H1 (cell line): ENCODE data around the gene RRAS2. TPM values are rescaled to one million over a fixed set of nuclear protein-coding genes. Genes with fewer than 3 reads are reported as not detected.

Experiments used
- CTCF ChIA-PET: fragments of 300-600 bp; sonication (Branson Sonifier 250); formaldehyde crosslinking; loops from one replicate; lab custom pipeline; 2021; ENCODE audit not compliant: partially characterized antibody; lab: Charles Lee
- POLR2A ChIA-PET: fragments of 300-600 bp; sonication (Branson Sonifier 250); formaldehyde crosslinking; loops from one replicate; lab custom pipeline; 2021; ENCODE audit warnings: inconsistent platforms; ENCODE audit not compliant: partially characterized antibody; lab: Charles Lee
- DNase-seq, 2 experiments: peaks; one replicate each; pipeline versions ENCODE4 v3.0.0 to v3.0.0-alpha.2; 2010 to 2022; ENCODE audit warnings: low spot score in 2 of 2, low read depth in 1 of 2, mixed read lengths in 1 of 2
- FAIRE-seq: peaks from 2 replicates; lab custom pipeline; 2011; peaks lifted over from hg19 to GRCh38; lab: Jason Lieb, UNC
- H2AFZ ChIP-seq: 2 replicates; pipeline ENCODE4 v1.8.1; 2012; ENCODE audit warnings: low read length, inconsistent platforms
- H2AK5ac ChIP-seq: 2 replicates; pipeline ENCODE4 v1.6.1; 2013; ENCODE audit warnings: low read depth, low read length
- H2BK120ac ChIP-seq: replicated peaks from 2 replicates; pipeline ENCODE3; 2013; ENCODE audit warnings: low read depth, low read length, inconsistent platforms
- H2BK12ac ChIP-seq: 2 replicates; pipeline ENCODE4 v1.6.1; 2013; ENCODE audit warnings: low read depth, low read length
- H2BK15ac ChIP-seq: 2 replicates; pipeline ENCODE4 v1.6.1; 2013; ENCODE audit warnings: low read length
- H2BK20ac ChIP-seq: 2 replicates; pipeline ENCODE4 v1.6.1; 2013; ENCODE audit warnings: low read length
- H2BK5ac ChIP-seq: 2 replicates; pipeline ENCODE4 v1.6.1; 2013; ENCODE audit warnings: low read depth, low read length
- H3K14ac ChIP-seq: 2 replicates; pipeline ENCODE4 v1.6.1; 2013; ENCODE audit warnings: inconsistent platforms; ENCODE audit not compliant: insufficient read length
- H3K18ac ChIP-seq: 2 replicates; pipeline ENCODE4 v1.6.1; 2013; ENCODE audit warnings: low read length; ENCODE audit errors: extremely low read depth
- H3K23ac ChIP-seq: 2 replicates; pipeline ENCODE4 v1.6.1; 2013; ENCODE audit warnings: inconsistent platforms; ENCODE audit not compliant: insufficient read length
- H3K23me2 ChIP-seq: 2 replicates; pipeline ENCODE4 v1.6.1; 2013; ENCODE audit warnings: low read depth, low read length
- H3K27ac ChIP-seq: 2 replicates; pipeline ENCODE4 v1.6.1; 2011; ENCODE audit warnings: low read depth, low read length, inconsistent platforms
- H3K27me3 ChIP-seq, 4 experiments: replicated peaks in 1 of 4; 1 replicate in 1 of 4; 2 replicates in 3 of 4; pipeline versions ENCODE4 v1.6.1 to v1.8.1; 2011 to 2013; ENCODE audit warnings: low read length in 3 of 4, mild to moderate bottlenecking in 3 of 4, inconsistent platforms in 2 of 4, mixed read lengths in 2 of 4, moderate library complexity in 1 of 4; ENCODE audit not compliant: control insufficient read depth in 3 of 4, insufficient read depth in 3 of 4; ENCODE audit errors: extremely low read depth in 1 of 4
- H3K36me3 ChIP-seq, 4 experiments: 2 replicates each; pipeline versions ENCODE4 v1.6.1 to v1.8.1; 2011 to 2013; ENCODE audit warnings: mild to moderate bottlenecking in 4 of 4, low read length in 3 of 4, moderate library complexity in 2 of 4, control low read depth in 1 of 4, inconsistent platforms in 1 of 4; ENCODE audit not compliant: insufficient read depth in 4 of 4, control insufficient read depth in 2 of 4
- H3K4ac ChIP-seq: replicated peaks from 2 replicates; pipeline ENCODE3; 2013; ENCODE audit warnings: low read length, low read depth, mixed read lengths, inconsistent platforms; ENCODE audit not compliant: insufficient read length
- H3K4me1 ChIP-seq, 4 experiments: replicated peaks in 1 of 4; 1 replicate in 1 of 4; 2 replicates in 3 of 4; pipeline versions ENCODE4 v1.6.1 to v1.8.1; 2011 to 2013; ENCODE audit warnings: low read length in 3 of 4, inconsistent platforms in 2 of 4, mixed read lengths in 1 of 4; ENCODE audit not compliant: insufficient read depth in 4 of 4, control insufficient read depth in 3 of 4
- H3K4me2 ChIP-seq, 2 experiments: 2 replicates each; pipeline versions ENCODE4 v1.6.1 to v1.8.1; 2011 to 2013; ENCODE audit warnings: low read depth in 2 of 2, low read length in 2 of 2, control low read depth in 1 of 2, inconsistent platforms in 1 of 2, mild to moderate bottlenecking in 1 of 2; ENCODE audit not compliant: insufficient read depth in 1 of 2
- H3K4me3 ChIP-seq, 4 experiments: fragments of 200-600, 300-600 bp in 1 of 4; sonication (generic), shearing (Covaris generic), sonication (Bioruptor Twin) in 1 of 4; 2 replicates each; pipeline versions ENCODE4 v1.5.1 to v1.8.1; 2011 to 2016; ENCODE audit warnings: low read length in 4 of 4, low read depth in 3 of 4, control low read depth in 2 of 4, inconsistent platforms in 2 of 4, mild to moderate bottlenecking in 2 of 4, mixed read lengths in 1 of 4, moderate library complexity in 1 of 4; ENCODE audit not compliant: insufficient read depth in 2 of 4; ENCODE audit errors: extremely low read depth in 1 of 4
- H3K56ac ChIP-seq: replicated peaks from 2 replicates; pipeline ENCODE3; 2013; ENCODE audit warnings: low read depth, mild to moderate bottlenecking, mixed read lengths, low read length, inconsistent platforms; ENCODE audit not compliant: insufficient read length
- H3K79me1 ChIP-seq: 2 replicates; pipeline ENCODE4 v1.6.1; 2013; ENCODE audit warnings: low read depth, low read length, control low read depth
- H3K79me2 ChIP-seq, 2 experiments: 2 replicates each; pipeline versions ENCODE4 v1.6.1 to v1.8.1; 2012 to 2013; ENCODE audit warnings: low read length in 2 of 2, mild to moderate bottlenecking in 2 of 2, inconsistent platforms in 1 of 2; ENCODE audit not compliant: insufficient read depth in 2 of 2, control insufficient read depth in 1 of 2
- H3K9ac ChIP-seq, 4 experiments: replicated peaks in 1 of 4; 1 replicate in 1 of 4; 2 replicates in 3 of 4; pipeline versions ENCODE4 v1.6.1 to v1.8.1; 2011 to 2013; ENCODE audit warnings: low read depth in 3 of 4, low read length in 3 of 4, control low read depth in 2 of 4, mild to moderate bottlenecking in 2 of 4, moderate library complexity in 2 of 4, inconsistent platforms in 1 of 4; ENCODE audit errors: extremely low read depth in 1 of 4
- H3K9me3 ChIP-seq, 2 experiments: 2 replicates each; pipeline versions ENCODE4 v1.6.1 to v1.8.1; 2012 to 2013; ENCODE audit warnings: mild to moderate bottlenecking in 2 of 2, moderate library complexity in 2 of 2, control low read depth in 1 of 2, inconsistent platforms in 1 of 2, low read depth in 1 of 2, low read length in 1 of 2, mixed read lengths in 1 of 2; ENCODE audit not compliant: insufficient read depth in 2 of 2
- H4K20me1 ChIP-seq, 2 experiments: replicated peaks in 1 of 2; 2 replicates each; pipeline versions ENCODE3 to v1.8.1; 2011 to 2013; ENCODE audit warnings: inconsistent platforms in 2 of 2, low read length in 2 of 2, mild to moderate bottlenecking in 1 of 2; ENCODE audit not compliant: insufficient read depth in 2 of 2, control insufficient read depth in 1 of 2
- H4K5ac ChIP-seq: 2 replicates; pipeline ENCODE4 v1.6.1; 2013; ENCODE audit warnings: low read length, low read depth, mixed read lengths, inconsistent platforms; ENCODE audit not compliant: insufficient read length
- H4K8ac ChIP-seq: 2 replicates; pipeline ENCODE4 v1.8.0; 2013; ENCODE audit warnings: mild to moderate bottlenecking, moderate library complexity, low read length, inconsistent platforms; ENCODE audit not compliant: insufficient read depth; ENCODE audit errors: extremely low read depth
- H4K91ac ChIP-seq: replicated peaks from 2 replicates; pipeline ENCODE3; 2013; ENCODE audit warnings: low read length, mixed read lengths, inconsistent platforms; ENCODE audit not compliant: insufficient read length
- CBX5 ChIP-seq: fragments of 300-800, 300-1000 bp; sonication (generic); IDR thresholded peaks from 2 replicates; pipeline ENCODE4 v1.7.1; 2016; ENCODE audit warnings: antibody characterized with exemption, low read length, low read depth
- CHD2 ChIP-seq: IDR thresholded peaks from 2 replicates; pipeline ENCODE4 v1.6.1; 2012; ENCODE audit warnings: low read length, improper control_type of control experiment
- CTCF ChIP-seq, 3 experiments: IDR thresholded peaks; 1 replicate in 2 of 3; 2 replicates in 1 of 3; pipeline versions ENCODE4 v1.5.1 to v1.6.1; 2011; ENCODE audit warnings: low read length in 3 of 3, mild to moderate bottlenecking in 3 of 3, inconsistent platforms in 2 of 3, low read depth in 1 of 3, moderate library complexity in 1 of 3; ENCODE audit not compliant: insufficient read depth in 1 of 3; ENCODE audit errors: control extremely low read depth in 1 of 3
- RAD21 ChIP-seq, 2 experiments: IDR thresholded peaks in 1 of 2; conservative IDR thresholded peaks in 1 of 2; 2 replicates each; pipeline ENCODE4 v1.6.1; 2011; ENCODE audit warnings: low read depth in 2 of 2, low read length in 2 of 2, improper control_type of control experiment in 1 of 2, inconsistent platforms in 1 of 2, mild to moderate bottlenecking in 1 of 2, moderate library complexity in 1 of 2
- WGBS, 2 experiments: shearing (Covaris generic) in 1 of 2; methylation state at CpG; one replicate each; pipeline versions ENCODE4 v1.1.6 to v1.1.7; 2013 to 2015; ENCODE audit warnings: low lambda C conversion rate in 2 of 2, mixed read lengths in 2 of 2, inconsistent platforms in 1 of 2, low coverage in 1 of 2, missing lambda C conversion rate in 1 of 2; ENCODE audit not compliant: insufficient replicate concordance in 2 of 2, insufficient coverage in 1 of 2, insufficient read length in 1 of 2; ENCODE audit errors: extremely low coverage in 1 of 2, missing lambda C conversion rate in 1 of 2; 5-methylcytosine and 5-hydroxymethylcytosine counted together
- polyA plus RNA-seq, 7 experiments: library from polyadenylated mRNA; depleted of rRNA in 3 of 7; stranded (reverse) in 5 of 7; unstranded in 2 of 7; fragments of >200 nt in 5 of 7; fragments of 200-250 nt in 2 of 7; gene quantifications; 1 replicate in 5 of 7; 2 replicates in 1 of 7; 4 replicates in 1 of 7; pipeline versions ENCODE4 v1.2.1 to v1.2.3, GENCODE V29; 2011 to 2013; ENCODE audit warnings: missing spikeins in 2 of 7, mixed read lengths in 2 of 7
- total RNA-seq: library from RNA; stranded (reverse); fragmentation: NEBNext Ultra II Directional; extraction: Animal tissue kit (Norgen Biotek cat#: 25700); gene quantifications from 2 replicates; pipeline ENCODE4 v1.2.1, GENCODE V29; 2021

Gene RRAS2
- total and polyA plus RNA-seq, 2 of the 8 experiments (the other 6 are each of a cell fraction or from before 2014, with no cell fraction given): 72.3 to 234 TPM

GRCh38 chr11:14290422-14290821, 68.6 kb downstream of the RRAS2 start:
- Histone ChIP-seq H3K4me2 (no peak overlapping the region), H2BK12ac (no peak overlapping the region), H2AK5ac (no peak overlapping the region), H3K4me3 (no peak overlapping the region), H3K27me3 (no peaks in the 10 kb centered on the region), H2BK5ac (no peak overlapping the region), H2AFZ (no peak overlapping the region), H3K79me1 (no peaks in the 10 kb centered on the region), H3K23me2 (no peaks in the 10 kb centered on the region), H4K8ac (no peak overlapping the region), H3K9me3 (no peaks in the 10 kb centered on the region), H2BK120ac (no peak overlapping the region), H2BK15ac (no peak overlapping the region), H3K9ac (no peak overlapping the region), H3K27ac (no peak overlapping the region), H3K23ac (no peak overlapping the region), H3K4ac (no peak overlapping the region), H3K79me2 (peaks cover 0 to 39% of the 10 kb centered on the region in 2 experiments; a peak in 3 of 4 replicates), H3K4me1 (no peaks in the 10 kb centered on the region), H4K91ac (no peak overlapping the region), H3K36me3 (peaks cover 0 to 71% (median 27%) of the 10 kb centered on the region in 4 experiments; a peak in 7 of 8 replicates), H3K56ac (no peak overlapping the region), H4K20me1 (peaks cover 1 to 5% of the 10 kb centered on the region in 2 experiments), H3K14ac (no peak overlapping the region), H2BK20ac (no peak overlapping the region), H4K5ac (no peak overlapping the region), H3K18ac (no peak overlapping the region)
- TF ChIP-seq CBX5 (no peak), RAD21 (IDR thresholded peaks at IDR 0.05 in 1 of 2, conservative IDR thresholded peaks at IDR 0.05 in 1 of 2; ENCODE audit: low read depth in 2 of 2, low read length in 2 of 2) (peak; percentile 20 to 35; a peak in 2 of 4 replicates), CTCF (IDR thresholded peaks at IDR 0.05; ENCODE audit: control extremely low read depth in 1 of 3, insufficient read depth in 1 of 3, low read depth in 1 of 3, low read length in 3 of 3) (peak in 1 of 3 experiments; percentile 22; a peak in 1 of 4 replicates), CHD2 (no peak)
- FAIRE-seq: peak; percentile 7
- WGBS, 2 experiments: 93% methylated on average over 3 of the region's 3 CpGs; no CpG with 5 or more reads in 1 of the 2 experiments
- DNase-seq: no peak
- CTCF ChIA-PET: interaction anchor here (0.9 to 5.4 kb wide), 12 partner anchors 9 to 224 kb away, joined by 3 to 41 read pairs (median 5); no protein-coding TSS in a partner anchor
- POLR2A ChIA-PET: interaction anchor here (1.2 to 1.4 kb wide), 3 partner anchors 10 kb away, joined by 4 to 8 read pairs (median 5); no protein-coding TSS in a partner anchor
